PC-3 (cell line): ENCODE results near the gene ZNF326. TPM values are rescaled to one million over a fixed set of nuclear protein-coding genes. Genes with fewer than 3 reads are reported as not detected.

Experiments used
- ATAC-seq: fragments of 200-7000 bp; cut with Tn5 transposase; 2 replicates; pipeline ENCODE4 v1.9.1; 2020; ENCODE audit warnings: mild to moderate bottlenecking, moderate library complexity
- BruUV-seq: library from RNA; stranded (reverse); fragments of 400-500 nt; replicated peaks from 2 replicates; lab custom pipeline; 2021; lab: Mats Ljungman, UMichigan
- CTCF ChIA-PET: fragments of 300-600 bp; sonication (Branson Sonifier 250); formaldehyde crosslinking; loops from one replicate; lab custom pipeline; 2022; ENCODE audit warnings: antibody characterized with exemption; lab: Charles Lee
- POLR2A ChIA-PET: fragments of 300-600 bp; sonication (Branson Sonifier 250); formaldehyde crosslinking; loops from one replicate; lab custom pipeline; 2022; ENCODE audit warnings: antibody characterized with exemption; ENCODE audit not compliant: unreplicated experiment; lab: Charles Lee
- DNase-seq: peaks from one replicate; pipeline ENCODE4 v3.0.0-alpha.2; 2015
- H2AFZ ChIP-seq: fragments of 300-600 bp; sonication (generic); 2 replicates; pipeline ENCODE4 v1.6.0; 2016; ENCODE audit warnings: antibody characterized with exemption, low read length
- H3F3A ChIP-seq: fragments of 300-600 bp; sonication (generic); one replicate; pipeline ENCODE4 v1.6.0; 2017; ENCODE audit warnings: antibody characterized with exemption, low read length, control low read depth, mild to moderate bottlenecking; ENCODE audit not compliant: unreplicated experiment
- H3K27ac ChIP-seq: fragments of 300-600 bp; sonication (generic); 2 replicates; pipeline ENCODE4 v1.5.1; 2016; ENCODE audit warnings: mild to moderate bottlenecking, low read length
- H3K27me3 ChIP-seq: fragments of 300-600 bp; sonication (generic); 2 replicates; pipeline ENCODE4 v1.6.1; 2016; ENCODE audit warnings: low read length, mixed read lengths
- H3K36me3 ChIP-seq: fragments of 300-600 bp; sonication (generic); 2 replicates; pipeline ENCODE4 v1.6.1; 2016; ENCODE audit warnings: low read depth, mixed run types, low read length, mixed read lengths
- H3K4me1 ChIP-seq: fragments of 300-600 bp; sonication (generic); 2 replicates; pipeline ENCODE4 v1.5.1; 2016; ENCODE audit warnings: low read length; ENCODE audit not compliant: insufficient read depth
- H3K4me2 ChIP-seq: fragments of 300-600 bp; sonication (generic); 2 replicates; pipeline ENCODE4 v1.6.0; 2016; ENCODE audit warnings: low read length
- H3K4me3 ChIP-seq: fragments of 300-600 bp; sonication (generic); 2 replicates; pipeline ENCODE4 v1.5.1; 2016; ENCODE audit warnings: mild to moderate bottlenecking, low read length, mixed read lengths
- H3K79me2 ChIP-seq: fragments of 300-600 bp; sonication (generic); 2 replicates; pipeline ENCODE4 v1.6.1; 2017; ENCODE audit warnings: low read length, mixed read lengths
- H3K9ac ChIP-seq: fragments of 300-600 bp; sonication (generic); 2 replicates; pipeline ENCODE4 v1.6.0; 2016; ENCODE audit warnings: mild to moderate bottlenecking, low read length
- H3K9me2 ChIP-seq: fragments of 300-600 bp; sonication (generic); replicated peaks from 2 replicates; pipeline ENCODE4 v1.6.1; 2016; ENCODE audit warnings: mixed run types, low read length, mixed read lengths
- H3K9me3 ChIP-seq: fragments of 300-600 bp; sonication (generic); 2 replicates; pipeline ENCODE4 v1.6.1; 2016; ENCODE audit warnings: low read length, mixed read lengths
- H4K20me1 ChIP-seq: fragments of 300-600 bp; sonication (generic); 2 replicates; pipeline ENCODE4 v1.6.1; 2016; ENCODE audit warnings: low read length, mixed read lengths
- EZH2 ChIP-seq: fragments of 300-600 bp; sonication (generic); IDR thresholded peaks from one replicate; pipeline ENCODE4 v1.6.1; 2017; ENCODE audit warnings: antibody characterized with exemption, mild to moderate bottlenecking, low read length; ENCODE audit not compliant: unreplicated experiment
- EZH2phosphoT487 ChIP-seq: fragments of 300-600 bp; sonication (generic); IDR thresholded peaks from 2 replicates; pipeline ENCODE4 v1.6.1; 2018; ENCODE audit warnings: mild to moderate bottlenecking, antibody characterized with exemption, low read length, borderline replicate concordance
- intact Hi-C: fragments of 100-400 bp; cut with micrococcal nuclease; formaldehyde crosslinking; loops from 2 replicates; pipeline ENCODE4 v1.9.0; 2023
- total RNA-seq: library from RNA; depleted of rRNA; stranded (reverse); fragments of >200 nt; gene quantifications from 2 replicates; pipeline ENCODE4 v1.2.3, GENCODE V29; 2014
- TF ChIP-seq, protein P1 (sequence below): fragments of 300-600 bp; sonication (generic); conservative IDR thresholded peaks from 2 replicates; pipeline ENCODE4 v1.5.1; 2017; ENCODE audit warnings: antibody characterized with exemption, low read depth, mild to moderate bottlenecking, low read length

ZNF326 gene
- total RNA-seq, 1 experiment from 2014 or later, result 7.2 TPM

- BruUV-seq, result no TSS peak
- POLR2A ChIA-PET, result no interaction called here
- Histone ChIP-seq H3K4me1 (no peaks in the 10 kb centered on the region), H3K9me3 (no peaks in the 10 kb centered on the region), H3K36me3 (no peaks in the 10 kb centered on the region), H3K79me2 (no peaks in the 10 kb centered on the region), H3K27ac (no peak overlapping the region), H3K27me3 (peaks cover 56% of the 10 kb centered on the region), H3K4me2 (no peak overlapping the region), H3K4me3 (no peak overlapping the region), H3K9me2 (no peaks in the 10 kb centered on the region), H4K20me1 (no peaks in the 10 kb centered on the region), H3F3A (no peaks in the 10 kb centered on the region), H2AFZ (no peak overlapping the region), H3K9ac (no peak overlapping the region)
- DNase-seq (no peak), ATAC-seq (no peak)
- intact Hi-C loops, result no loop called here
- no peak for TF ChIP-seq EZH2phosphoT487
- CTCF ChIA-PET, result no interaction called here
These were observed 79.2 kb downstream of the ZNF326 start for GRCh38 chr1:90074137-90074536.

DNA sequence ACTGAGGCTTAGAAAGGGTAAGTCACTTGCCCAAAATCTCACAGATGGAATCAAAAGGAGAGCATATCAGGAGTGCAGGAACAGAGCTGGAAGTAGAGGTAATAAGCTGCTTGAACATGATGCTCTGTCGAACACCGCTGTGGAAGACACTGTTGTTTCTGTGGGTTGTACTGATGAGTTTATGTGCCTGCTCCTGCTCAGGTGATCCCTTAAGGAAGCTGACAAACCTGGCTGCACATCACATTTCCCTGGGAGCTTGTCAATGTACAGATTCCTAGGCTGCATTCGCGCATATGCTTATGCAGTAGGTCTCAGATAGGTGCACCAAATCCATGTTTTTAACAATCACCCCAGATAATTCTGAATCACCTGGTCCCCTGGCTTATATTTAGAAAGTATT is 79.7 kb downstream of the ZNF326 start:
- Histone ChIP-seq H2AFZ (no peak overlapping the region), H3K4me3 (no peak overlapping the region), H3K9ac (no peak overlapping the region), H3K9me2 (no peaks in the 10 kb centered on the region), H3F3A (no peaks in the 10 kb centered on the region), H3K36me3 (no peaks in the 10 kb centered on the region), H4K20me1 (no peaks in the 10 kb centered on the region), H3K9me3 (no peaks in the 10 kb centered on the region), H3K27me3 (peaks cover 55% of the 10 kb centered on the region), H3K27ac (no peak overlapping the region), H3K4me1 (no peaks in the 10 kb centered on the region), H3K79me2 (no peaks in the 10 kb centered on the region), H3K4me2 (no peak overlapping the region)
- intact Hi-C loops, result no loop called here
- ChIA-PET POLR2A (no interaction called here), CTCF (no interaction called here)
- DNase-seq (no peak), ATAC-seq (no peak)
- TF ChIP-seq EZH2 (no peak), EZH2phosphoT487 (no peak)
- TF ChIP-seq, protein P1, sequence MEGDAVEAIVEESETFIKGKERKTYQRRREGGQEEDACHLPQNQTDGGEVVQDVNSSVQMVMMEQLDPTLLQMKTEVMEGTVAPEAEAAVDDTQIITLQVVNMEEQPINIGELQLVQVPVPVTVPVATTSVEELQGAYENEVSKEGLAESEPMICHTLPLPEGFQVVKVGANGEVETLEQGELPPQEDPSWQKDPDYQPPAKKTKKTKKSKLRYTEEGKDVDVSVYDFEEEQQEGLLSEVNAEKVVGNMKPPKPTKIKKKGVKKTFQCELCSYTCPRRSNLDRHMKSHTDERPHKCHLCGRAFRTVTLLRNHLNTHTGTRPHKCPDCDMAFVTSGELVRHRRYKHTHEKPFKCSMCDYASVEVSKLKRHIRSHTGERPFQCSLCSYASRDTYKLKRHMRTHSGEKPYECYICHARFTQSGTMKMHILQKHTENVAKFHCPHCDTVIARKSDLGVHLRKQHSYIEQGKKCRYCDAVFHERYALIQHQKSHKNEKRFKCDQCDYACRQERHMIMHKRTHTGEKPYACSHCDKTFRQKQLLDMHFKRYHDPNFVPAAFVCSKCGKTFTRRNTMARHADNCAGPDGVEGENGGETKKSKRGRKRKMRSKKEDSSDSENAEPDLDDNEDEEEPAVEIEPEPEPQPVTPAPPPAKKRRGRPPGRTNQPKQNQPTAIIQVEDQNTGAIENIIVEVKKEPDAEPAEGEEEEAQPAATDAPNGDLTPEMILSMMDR, result no peak
- no TSS peak for BruUV-seq

DNA sequence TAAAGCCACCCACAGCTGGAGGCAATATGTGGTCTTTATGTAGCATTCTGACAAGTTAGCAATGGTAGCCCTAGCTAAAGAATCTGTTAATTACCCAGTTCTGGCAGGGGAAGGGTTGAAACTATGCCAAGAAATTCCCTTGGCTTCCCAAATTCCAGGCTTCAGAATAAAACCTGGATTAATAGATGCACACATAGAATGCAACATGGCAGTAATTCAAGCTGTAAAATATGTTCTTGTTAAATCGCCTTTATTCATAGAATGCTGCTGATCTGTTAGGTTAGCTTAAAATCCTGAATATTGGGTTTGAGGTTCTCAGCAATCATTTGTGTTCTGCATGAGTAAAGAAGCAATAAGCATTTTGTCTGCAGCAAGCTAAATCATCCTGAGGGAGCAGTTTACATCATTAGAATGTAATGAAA is 80.1 kb downstream of the ZNF326 start:
- H3K9ac ChIP-seq, result no peak overlapping the region
- no peaks in the 10 kb centered on the region for H3K4me1 ChIP-seq
- DNase-seq, result no peak
- POLR2A ChIA-PET, result no interaction called here
- CTCF ChIA-PET, result no interaction called here
- no peaks in the 10 kb centered on the region for H3K9me3 ChIP-seq
- H4K20me1 ChIP-seq, result no peaks in the 10 kb centered on the region
- TF ChIP-seq EZH2phosphoT487 (no peak), EZH2 (no peak)
- TF ChIP-seq, protein P1, result no peak
- H3F3A ChIP-seq, result no peaks in the 10 kb centered on the region
- H3K4me3 ChIP-seq, result no peak overlapping the region
- H3K4me2 ChIP-seq, result no peak overlapping the region
- no peaks in the 10 kb centered on the region for H3K79me2 ChIP-seq
- no peak overlapping the region for H3K27ac ChIP-seq
- peaks cover 51% of the 10 kb centered on the region for H3K27me3 ChIP-seq
- no peak overlapping the region for H2AFZ ChIP-seq
- intact Hi-C loops, result no loop called here
- H3K36me3 ChIP-seq, result no peaks in the 10 kb centered on the region
- H3K9me2 ChIP-seq, result no peaks in the 10 kb centered on the region
- no TSS peak for BruUV-seq
- no peak for ATAC-seq
